GM18858 (cell line): Measurements from ENCODE around the gene HGF.
"Not testable (repeated sequence)": the region's sequence is repeated elsewhere in the genome, so short reads cannot be mapped to it uniquely, and the experiment has no call there.

Experiments used
- ATAC-seq: cut with Tn5 transposase; IDR thresholded peaks from one replicate; pipeline ENCODE4 v1.9.1; 2021; ENCODE audit not compliant: unreplicated experiment

HGF gene

GRCh38 chr7:81769891-81770727, at the start of gene HGF:
Gene HGF, minus strand, starts transcription at chr7:81770047. Its CDS starts 76 bp downstream, at chr7:81769971.
- ATAC-seq = no peak

- no peak for ATAC-seq
Measured at GRCh38 chr7:81816312-81816711, 46.5 kb upstream of the HGF start.

- ATAC-seq = not testable (repeated sequence)
Measured at GRCh38 chr7:81812866-81813476, 43.1 kb upstream of the HGF start.

DNA sequence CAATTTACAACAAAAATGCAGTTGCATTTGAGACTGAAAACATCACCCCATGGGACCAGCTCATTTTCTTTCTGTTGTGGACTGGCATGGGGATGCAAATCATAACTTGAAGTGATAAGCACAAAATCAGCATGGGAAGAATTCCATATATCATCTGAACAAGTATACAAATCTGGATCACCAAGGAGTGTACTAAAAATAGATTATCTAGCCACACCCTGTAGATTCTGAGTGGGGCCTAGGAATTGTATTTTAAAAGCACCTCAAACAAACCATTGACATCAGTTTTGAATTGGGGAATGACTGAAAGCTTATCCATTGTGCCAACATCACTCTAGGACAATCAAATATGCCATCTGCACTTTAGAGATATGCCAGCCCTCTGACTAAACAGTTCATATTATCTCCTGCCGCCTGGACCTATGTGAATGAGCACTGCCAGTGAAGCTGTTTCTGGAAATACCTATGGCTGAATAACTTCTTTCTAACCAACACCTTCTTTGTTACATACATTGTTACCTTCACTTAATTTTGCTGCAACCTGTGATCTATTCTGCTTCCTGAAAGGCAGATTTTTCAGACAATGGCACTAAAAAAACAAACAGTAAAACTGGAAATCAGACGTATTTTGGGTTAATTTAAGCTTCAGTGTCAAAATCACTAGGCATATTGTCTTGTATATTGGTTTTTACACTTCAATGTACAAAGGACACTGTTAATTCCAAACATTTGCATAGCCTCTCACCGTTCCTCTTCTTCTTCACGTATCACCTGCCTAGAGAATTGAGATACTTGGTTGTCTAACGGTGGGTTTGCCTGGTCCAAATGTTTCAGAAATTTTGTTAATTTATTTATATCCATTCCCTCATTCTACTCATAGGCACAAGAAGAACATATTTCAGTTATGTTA, 42.4 kb upstream of the HGF start:
- ATAC-seq = no peak

- ATAC-seq = no peak
Measured at GRCh38 chr7:81810476-81811155, 40.8 kb upstream of the HGF start.

- ATAC-seq = not testable (repeated sequence)
Measured at GRCh38 chr7:81808310-81808709, 38.5 kb upstream of the HGF start.

- ATAC-seq = no peak
Measured at GRCh38 chr7:81803267-81803666, 33.4 kb upstream of the HGF start.

DNA sequence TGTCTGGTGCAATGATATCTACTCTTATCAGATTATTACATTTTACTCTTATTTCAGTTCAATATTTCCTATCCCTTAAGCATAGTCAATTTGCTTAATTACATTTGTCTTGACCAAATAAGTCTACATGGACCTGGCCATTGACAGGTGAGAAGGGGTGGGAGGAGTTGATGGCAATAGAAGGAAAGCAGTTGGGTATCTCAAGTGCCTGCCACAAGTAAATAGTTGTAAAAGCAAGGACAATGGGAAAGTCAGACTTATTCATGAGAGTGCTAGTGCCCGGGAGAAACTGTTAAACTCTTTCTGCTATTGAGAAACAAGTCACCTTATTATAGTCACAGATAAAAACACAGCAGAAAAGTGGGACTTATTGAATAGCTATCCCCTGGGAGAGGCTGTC, 32.4 kb upstream of the HGF start:
- ATAC-seq = no peak

DNA sequence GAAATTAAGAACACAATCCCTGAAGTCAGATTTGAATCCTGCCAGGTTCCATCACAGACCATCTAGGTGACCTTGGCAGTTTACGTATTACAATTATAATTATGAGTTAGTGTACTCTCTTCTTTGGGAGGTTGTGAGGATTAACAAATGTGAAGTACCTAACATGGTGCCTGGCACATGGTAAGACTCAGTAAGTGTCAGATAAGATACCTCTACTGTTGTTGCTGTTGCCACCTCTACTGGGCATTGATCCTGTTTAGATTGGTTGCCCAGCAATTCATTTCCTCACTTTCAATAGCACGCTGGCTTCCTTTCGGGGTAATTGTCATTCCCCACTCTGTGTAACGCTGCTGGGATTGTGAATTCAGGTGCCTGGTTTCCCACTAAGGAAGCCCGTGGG, 31.7 kb upstream of the HGF start:
- ATAC-seq = no peak

DNA sequence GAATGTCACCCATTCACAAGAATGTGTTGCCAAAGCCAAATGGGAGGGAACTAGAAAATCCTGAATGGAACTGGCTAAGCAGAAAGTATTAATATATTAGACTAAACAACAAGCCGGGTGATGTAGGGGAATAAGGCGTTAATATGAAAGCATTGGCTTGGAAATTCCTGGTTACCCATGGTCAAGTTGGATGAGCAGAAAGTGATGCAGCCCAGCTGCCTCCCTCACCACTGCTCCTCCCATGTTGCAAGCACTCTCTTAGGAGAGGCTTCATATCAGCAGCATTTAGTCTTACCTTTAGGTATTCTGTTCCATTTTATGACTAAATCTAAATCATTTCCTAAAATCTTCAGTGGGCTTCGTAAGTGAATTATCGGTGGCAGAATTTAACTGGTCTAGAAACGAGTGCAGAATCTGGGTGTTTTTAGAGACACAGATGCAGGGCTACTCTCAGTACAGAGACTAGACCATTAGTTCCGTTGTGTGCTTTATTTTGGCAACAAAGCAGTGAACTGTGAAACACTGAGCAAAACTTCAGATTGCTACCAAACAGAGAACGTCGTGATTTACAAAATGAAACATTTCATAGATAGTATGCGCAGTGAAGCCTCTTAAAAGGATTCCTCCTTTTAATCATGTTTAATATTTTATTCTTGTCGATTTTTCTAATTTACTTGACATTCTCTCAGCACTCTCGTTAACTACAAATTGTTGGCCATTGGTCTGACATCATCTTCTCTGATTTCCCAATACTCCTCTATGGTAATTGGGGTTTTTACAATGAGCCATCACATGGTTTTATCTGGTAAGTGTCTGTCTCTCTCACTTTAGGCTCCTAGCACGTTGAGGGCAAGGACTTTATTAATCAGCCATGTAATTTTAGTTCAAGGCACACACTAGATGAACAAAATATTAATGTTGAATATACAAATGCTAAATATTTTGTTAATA, 22.0 kb upstream of the HGF start:
- ATAC-seq = no peak

DNA sequence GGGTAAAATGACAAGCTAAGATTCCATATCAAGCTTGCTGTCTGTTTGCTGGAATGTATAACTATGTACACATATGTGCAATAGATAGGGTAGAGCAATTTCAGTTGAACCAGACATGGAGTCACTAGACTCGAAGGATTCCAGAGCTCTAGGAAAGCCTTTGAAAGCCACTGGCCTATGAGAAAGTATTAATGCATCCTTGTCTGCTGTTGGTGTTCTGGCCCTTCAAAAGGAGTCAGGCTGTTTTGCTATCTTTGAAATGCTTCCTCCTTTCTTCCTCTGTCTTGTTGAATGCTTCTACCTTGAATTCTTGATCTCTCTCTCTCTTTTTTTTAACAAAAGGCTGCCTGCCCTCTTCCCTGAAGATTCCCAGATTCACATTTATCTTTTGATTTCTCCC, 20.8 kb upstream of the HGF start:
- no peak for ATAC-seq

DNA sequence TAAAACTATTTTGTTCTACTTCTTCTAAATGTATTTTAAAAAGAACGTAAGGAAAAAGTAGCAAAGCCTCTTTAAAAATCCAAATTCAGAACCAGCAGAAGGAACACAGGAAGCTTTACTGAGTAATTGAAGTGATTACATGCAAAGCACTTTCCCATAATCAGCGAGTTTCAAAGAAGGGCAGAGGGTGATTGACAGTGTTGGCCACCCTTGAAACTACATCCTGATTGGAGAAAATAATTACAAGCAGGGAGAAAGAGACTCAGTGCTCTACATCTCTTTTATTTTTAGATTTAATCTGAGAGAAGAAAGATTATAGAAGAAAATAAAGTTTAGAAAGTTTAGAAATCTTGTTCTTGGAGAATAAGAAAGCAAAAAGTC, 20.3 kb upstream of the HGF start:
- ATAC-seq = no peak

DNA sequence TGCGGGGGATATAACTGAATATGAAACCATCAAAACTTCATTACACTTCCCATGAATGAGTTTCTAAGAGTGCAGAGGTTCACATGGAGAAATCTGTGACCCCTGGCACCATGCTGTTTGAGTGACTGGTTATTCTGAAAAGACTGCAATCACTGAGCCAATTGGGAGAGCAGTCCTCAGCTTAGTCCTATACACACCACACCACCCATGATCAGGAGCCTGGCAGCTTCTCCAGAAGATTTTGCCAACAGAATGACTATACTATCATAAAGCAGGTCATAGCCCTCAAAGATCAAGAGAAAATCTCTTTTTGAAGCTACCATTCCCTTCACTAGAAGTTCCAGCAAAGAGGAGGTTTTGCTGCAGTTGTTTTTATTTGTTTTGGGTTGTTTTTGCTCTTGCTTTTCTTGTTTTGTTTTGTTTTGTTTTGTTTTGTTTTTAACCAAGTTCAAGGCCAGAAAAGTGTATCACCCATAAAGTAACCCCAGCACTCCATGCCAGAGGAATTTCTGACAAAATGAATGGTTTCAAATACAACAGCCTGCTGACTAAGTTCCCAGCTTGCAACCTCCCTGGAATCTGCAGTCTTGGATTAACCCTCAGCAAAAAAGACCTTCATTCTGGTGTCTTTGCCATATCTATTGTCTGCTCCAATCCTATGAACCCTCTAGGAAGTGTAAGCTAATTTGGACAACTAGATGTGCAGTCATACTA, 19.7 kb upstream of the HGF start:
- no peak for ATAC-seq

DNA sequence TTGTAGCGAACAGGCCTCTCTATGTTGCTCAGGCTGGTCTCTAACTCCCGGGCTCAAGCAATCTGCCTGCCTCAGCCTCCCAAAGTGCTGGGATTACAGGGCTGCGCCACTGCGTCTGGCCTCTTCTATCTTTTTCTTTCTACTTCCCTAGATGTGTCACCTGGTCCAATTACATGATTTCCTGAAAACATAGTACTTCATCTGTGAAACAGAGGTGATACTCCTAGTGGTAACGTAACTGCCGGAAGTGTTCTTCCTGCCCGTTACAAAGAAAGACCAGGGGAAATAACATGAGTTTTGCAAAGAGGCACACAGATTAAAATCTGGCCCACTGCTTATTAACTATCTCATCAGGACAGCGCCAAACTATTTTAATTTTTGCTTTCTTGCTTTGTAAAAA, 18.4 kb upstream of the HGF start:
- no peak for ATAC-seq

GRCh38 chr7:81783818-81784217, 14.0 kb upstream of the HGF start:
- no peak for ATAC-seq

DNA sequence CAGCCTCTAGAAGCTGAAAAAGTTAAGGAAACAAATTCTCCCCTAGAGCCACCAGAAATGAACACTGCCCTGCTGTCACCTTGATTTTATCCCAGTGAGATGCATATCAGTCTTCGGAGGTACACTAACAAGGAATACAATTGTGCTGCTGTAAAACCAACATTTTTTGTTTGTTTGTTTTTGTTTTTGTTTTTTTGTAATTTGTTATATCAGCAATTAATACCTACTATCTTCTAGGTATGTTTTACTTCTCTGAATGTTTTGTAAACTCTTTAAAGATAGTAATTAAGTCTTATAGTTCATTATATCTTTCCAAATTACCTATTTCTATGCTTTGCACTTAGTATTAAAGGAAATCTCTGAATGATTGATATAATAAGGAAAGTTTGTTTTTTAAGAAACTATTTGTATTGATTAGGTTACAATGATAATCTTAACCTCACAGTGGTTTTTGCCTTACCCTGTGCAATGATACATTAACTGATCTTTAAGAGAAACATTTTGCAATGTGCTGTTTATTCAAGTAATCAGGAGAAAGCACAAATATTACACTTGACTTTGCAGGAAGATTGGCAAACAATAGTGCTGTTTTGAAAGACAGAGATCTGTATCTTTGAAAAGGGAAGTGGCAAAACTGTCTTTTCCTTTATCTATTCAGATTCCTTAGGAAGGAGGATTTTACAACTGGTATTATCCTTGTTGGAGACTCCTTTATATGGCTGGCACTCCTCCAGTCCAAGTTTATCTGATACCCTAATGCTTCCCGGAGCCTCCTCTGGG, 11.3 kb upstream of the HGF start:
- no peak for ATAC-seq

- ATAC-seq = no peak
Measured at GRCh38 chr7:81779706-81780105, 9.9 kb upstream of the HGF start.

GRCh38 chr7:81777697-81778096, 7.8 kb upstream of the HGF start:
- no peak for ATAC-seq
